DOHH2 (cell line): ENCODE data around the gene VAPB.

Experiments used
- H3F3A ChIP-seq: fragments of 200-600 bp; sonication (generic), shearing (Covaris generic); 2 replicates; pipeline ENCODE4 v1.6.0; 2016; ENCODE audit warnings: antibody characterized with exemption, mild to moderate bottlenecking; ENCODE audit not compliant: control insufficient read depth, insufficient read depth
- H3K27ac ChIP-seq: fragments of 200-600 bp; sonication (generic); 2 replicates; pipeline ENCODE4 v1.5.1; 2014; ENCODE audit warnings: low read depth, mild to moderate bottlenecking, low read length, moderate library complexity
- H3K27me3 ChIP-seq: fragments of 200-600 bp; sonication (generic); 2 replicates; pipeline ENCODE4 v1.6.1; 2014; ENCODE audit warnings: mild to moderate bottlenecking, low read length, mixed read lengths; ENCODE audit not compliant: control insufficient read depth
- H3K36me3 ChIP-seq: fragments of 200-600 bp; sonication (generic); 2 replicates; pipeline ENCODE4 v1.6.1; 2014; ENCODE audit warnings: mild to moderate bottlenecking, low read length, moderate library complexity, mixed read lengths; ENCODE audit not compliant: control insufficient read depth
- H3K4me1 ChIP-seq: fragments of 200-600 bp; sonication (generic); 2 replicates; pipeline ENCODE4 v1.6.1; 2014; ENCODE audit warnings: mild to moderate bottlenecking, low read length, mixed read lengths; ENCODE audit not compliant: control insufficient read depth
- H3K4me2 ChIP-seq: fragments of 200-600 bp; sonication (generic); 2 replicates; pipeline ENCODE4 v1.6.0; 2014; ENCODE audit warnings: mild to moderate bottlenecking, low read length, moderate library complexity
- H3K4me3 ChIP-seq: fragments of 200-600 bp; sonication (generic); 2 replicates; pipeline ENCODE4 v1.5.1; 2014; ENCODE audit warnings: mild to moderate bottlenecking, low read length, mixed read lengths
- H3K79me2 ChIP-seq: fragments of 200-600 bp; sonication (generic); 2 replicates; pipeline ENCODE4 v1.6.1; 2014; ENCODE audit warnings: mild to moderate bottlenecking, low read length, mixed read lengths; ENCODE audit not compliant: control insufficient read depth
- H3K9me2 ChIP-seq: fragments of 200-600 bp; sonication (generic); replicated peaks from 2 replicates; pipeline ENCODE4 v1.6.1; 2014; ENCODE audit warnings: mild to moderate bottlenecking, low read length, mixed read lengths; ENCODE audit not compliant: control insufficient read depth
- H3K9me3 ChIP-seq: fragments of 200-600 bp; sonication (generic); 2 replicates; pipeline ENCODE4 v1.6.1; 2014; ENCODE audit warnings: antibody characterized with exemption, low read length, mixed read lengths; ENCODE audit not compliant: control insufficient read depth, insufficient read depth
- H4K20me1 ChIP-seq: fragments of 200-600 bp; sonication (generic); 2 replicates; pipeline ENCODE4 v1.6.0; 2014; ENCODE audit warnings: low read depth, mild to moderate bottlenecking, antibody characterized with exemption, low read length, moderate library complexity; ENCODE audit not compliant: control insufficient read depth, insufficient read depth
- EZH2phosphoT487 ChIP-seq: fragments of 200-600 bp; sonication (generic); IDR thresholded peaks from 2 replicates; pipeline ENCODE4 v1.6.1; 2017; ENCODE audit warnings: borderline replicate concordance, mild to moderate bottlenecking, antibody characterized with exemption, low read length, moderate library complexity, mixed read lengths
- TF ChIP-seq, protein P1 (sequence below): fragments of 200-600 bp; sonication (generic); IDR thresholded peaks from one replicate; pipeline ENCODE4 v1.5.1; 2014; ENCODE audit warnings: antibody characterized with exemption, mild to moderate bottlenecking, low read depth, low read length; ENCODE audit not compliant: poor library complexity, severe bottlenecking

The VAPB gene

GRCh38 chr20:58433759-58434158 lies 44.7 kb downstream of the VAPB start:
- Histone ChIP-seq H3K4me1 (peaks cover 4% of the 10 kb centered on the region; the same call in 1 of the 2 replicates), H3K9me2 (no peaks in the 10 kb centered on the region), H3K27me3 (no peaks in the 10 kb centered on the region), H3K9me3 (no peaks in the 10 kb centered on the region), H3K27ac (no peak overlapping the region), H3F3A (no peaks in the 10 kb centered on the region), H3K4me3 (no peak overlapping the region), H3K36me3 (peaks cover 50% of the 10 kb centered on the region), H3K79me2 (peaks cover 92% of the 10 kb centered on the region), H3K4me2 (no peak overlapping the region), H4K20me1 (peaks cover 7% of the 10 kb centered on the region; the same call in 1 of the 2 replicates)
- TF ChIP-seq, protein P1, sequence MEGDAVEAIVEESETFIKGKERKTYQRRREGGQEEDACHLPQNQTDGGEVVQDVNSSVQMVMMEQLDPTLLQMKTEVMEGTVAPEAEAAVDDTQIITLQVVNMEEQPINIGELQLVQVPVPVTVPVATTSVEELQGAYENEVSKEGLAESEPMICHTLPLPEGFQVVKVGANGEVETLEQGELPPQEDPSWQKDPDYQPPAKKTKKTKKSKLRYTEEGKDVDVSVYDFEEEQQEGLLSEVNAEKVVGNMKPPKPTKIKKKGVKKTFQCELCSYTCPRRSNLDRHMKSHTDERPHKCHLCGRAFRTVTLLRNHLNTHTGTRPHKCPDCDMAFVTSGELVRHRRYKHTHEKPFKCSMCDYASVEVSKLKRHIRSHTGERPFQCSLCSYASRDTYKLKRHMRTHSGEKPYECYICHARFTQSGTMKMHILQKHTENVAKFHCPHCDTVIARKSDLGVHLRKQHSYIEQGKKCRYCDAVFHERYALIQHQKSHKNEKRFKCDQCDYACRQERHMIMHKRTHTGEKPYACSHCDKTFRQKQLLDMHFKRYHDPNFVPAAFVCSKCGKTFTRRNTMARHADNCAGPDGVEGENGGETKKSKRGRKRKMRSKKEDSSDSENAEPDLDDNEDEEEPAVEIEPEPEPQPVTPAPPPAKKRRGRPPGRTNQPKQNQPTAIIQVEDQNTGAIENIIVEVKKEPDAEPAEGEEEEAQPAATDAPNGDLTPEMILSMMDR = no peak
- no peak for TF ChIP-seq EZH2phosphoT487

- H3F3A ChIP-seq = no peaks in the 10 kb centered on the region
- H3K4me3 ChIP-seq = no peak overlapping the region
- H3K79me2 ChIP-seq = peaks cover 91% of the 10 kb centered on the region
- peaks cover 50% of the 10 kb centered on the region for H3K36me3 ChIP-seq
- no peak overlapping the region for H3K27ac ChIP-seq
- peaks cover 1% of the 10 kb centered on the region; the same call in 1 of the 2 replicates for H4K20me1 ChIP-seq
- no peaks in the 10 kb centered on the region for H3K27me3 ChIP-seq
- H3K4me2 ChIP-seq = no peak overlapping the region
- peaks cover 4% of the 10 kb centered on the region; the same call in 1 of the 2 replicates for H3K4me1 ChIP-seq
- TF ChIP-seq EZH2phosphoT487 = no peak
- TF ChIP-seq, protein P1 = no peak
- no peaks in the 10 kb centered on the region for H3K9me3 ChIP-seq
- H3K9me2 ChIP-seq = no peaks in the 10 kb centered on the region
Measured at GRCh38 chr20:58434326-58434725, 45.3 kb downstream of the VAPB start.

GRCh38 chr20:58435237-58435636 lies 46.2 kb downstream of the VAPB start:
- no peaks in the 10 kb centered on the region; the same call in 1 of the 2 replicates for H4K20me1 ChIP-seq
- H3K27me3 ChIP-seq = no peaks in the 10 kb centered on the region
- H3F3A ChIP-seq = no peaks in the 10 kb centered on the region
- H3K27ac ChIP-seq = no peak overlapping the region
- H3K4me1 ChIP-seq = peaks cover 4% of the 10 kb centered on the region; the same call in 1 of the 2 replicates
- H3K4me3 ChIP-seq = no peak overlapping the region
- no peak overlapping the region for H3K4me2 ChIP-seq
- peaks cover 91% of the 10 kb centered on the region for H3K79me2 ChIP-seq
- TF ChIP-seq, protein P1 = no peak
- no peak for TF ChIP-seq EZH2phosphoT487
- no peaks in the 10 kb centered on the region for H3K9me3 ChIP-seq
- no peaks in the 10 kb centered on the region for H3K9me2 ChIP-seq
- peaks cover 52% of the 10 kb centered on the region for H3K36me3 ChIP-seq
